K562 (cell line): ENCODE data around the gene EYA2.

Experiments
- CHCHD3 ChIP-seq: fragments of 250-450 bp; sonication (Bioruptor Pico); IDR thresholded peaks from 2 replicates; pipeline ENCODE4 v2.1.2; 2022; ENCODE audit warnings: mild to moderate bottlenecking
- CREM ChIP-seq: IDR thresholded peaks from 2 replicates; pipeline ENCODE4 v1.6.1; 2014; ENCODE audit warnings: antibody characterized with exemption, low read depth
- FOS ChIP-seq: IDR thresholded peaks from 3 replicates; pipeline ENCODE4 v1.6.1; 2011; ENCODE audit not compliant: insufficient read length; ENCODE audit errors: extremely low read depth
- KDM1A ChIP-seq, 2 experiments: fragments of 450-650 bp; IDR thresholded peaks; 2 replicates each; pipeline ENCODE4 v1.6.1; 2016; ENCODE audit warnings: mild to moderate bottlenecking in 2 of 2
- PCBP1 ChIP-seq: fragments of 200-400 bp; formaldehyde crosslinking; IDR thresholded peaks from 2 replicates; pipeline ENCODE4 v1.6.1; 2018; ENCODE audit warnings: mild to moderate bottlenecking, low read depth, low read length; ENCODE audit not compliant: poor library complexity, severe bottlenecking
- SMAD1 ChIP-seq: fragments of 150-350 bp; IDR thresholded peaks from 2 replicates; pipeline ENCODE4 v1.6.1; 2014; ENCODE audit warnings: low read length, low read depth; ENCODE audit not compliant: partially characterized antibody
- TEAD2 ChIP-seq: fragments of 450-650 bp; IDR thresholded peaks from 2 replicates; pipeline ENCODE4 v1.6.1; 2016; ENCODE audit warnings: missing genetic modification characterization, control low read depth, missing compliant biosample characterization
- ZNF668 ChIP-seq: fragments of 250-450 bp; sonication (Bioruptor Pico); IDR thresholded peaks from 2 replicates; pipeline ENCODE4 v1.8.0; 2022; ENCODE audit warnings: mild to moderate bottlenecking, inconsistent platforms
- TF ChIP-seq, protein P1 (sequence below): fragments of 250-450 bp; sonication (Bioruptor Pico); IDR thresholded peaks from 2 replicates; pipeline ENCODE4 v1.8.0; 2021; ENCODE audit warnings: mild to moderate bottlenecking, moderate library complexity
- TF ChIP-seq, protein P2 (sequence below), 3 experiments: IDR thresholded peaks in 2 of 3; conservative IDR thresholded peaks in 1 of 3; 2 replicates each; pipeline ENCODE4 v1.5.1; 2011 to 2012; ENCODE audit warnings: low read length in 3 of 3, mild to moderate bottlenecking in 3 of 3, control low read depth in 2 of 3, improper control_type of control experiment in 1 of 3, inconsistent platforms in 1 of 3, low read depth in 1 of 3, mixed read lengths in 1 of 3, moderate library complexity in 1 of 3; ENCODE audit not compliant: insufficient read depth in 2 of 3

DNA sequence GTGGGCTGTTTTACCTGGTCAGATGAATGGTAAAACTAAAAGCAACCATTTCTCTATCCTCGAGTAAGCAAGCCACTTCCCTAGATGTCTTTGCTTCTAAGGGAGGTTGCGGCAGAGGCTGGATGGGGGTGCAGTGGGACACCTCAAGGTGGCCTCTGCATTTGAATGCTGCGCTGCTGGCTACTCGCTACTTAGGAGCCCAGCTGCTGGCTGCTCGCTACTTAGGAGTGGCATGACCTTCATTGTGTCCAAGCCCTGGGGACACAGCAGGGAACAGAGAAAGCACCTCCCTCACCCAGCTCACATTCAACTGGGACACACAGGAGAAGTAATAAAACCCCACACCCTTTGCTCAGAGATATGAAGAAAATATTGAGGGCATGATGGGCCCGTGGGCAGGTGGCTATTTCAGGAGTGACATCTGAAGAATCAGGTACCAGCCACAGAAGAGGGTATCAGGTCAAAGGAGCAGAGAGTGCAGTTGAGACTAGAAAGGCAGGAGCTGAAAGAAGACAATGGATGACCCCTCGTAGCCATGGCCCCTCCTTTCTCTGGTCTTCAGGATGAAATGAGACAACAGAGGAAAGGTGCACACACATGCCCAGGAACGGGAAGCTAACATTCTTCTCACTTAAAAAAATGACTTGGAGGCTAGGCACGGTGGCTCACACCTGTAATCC, 312.5 kb downstream of the EYA2 start:
- TF ChIP-seq PCBP1 (no peak), TEAD2 (tag) (no peak), SMAD1 (no peak), ZNF668 (CRISPR knock-in tag) (no peak), CREM (no peak), KDM1A (IDR thresholded peaks at IDR 0.05) (no peak), FOS (no peak), CHCHD3 (CRISPR knock-in tag) (no peak)
- TF ChIP-seq, protein P1, sequence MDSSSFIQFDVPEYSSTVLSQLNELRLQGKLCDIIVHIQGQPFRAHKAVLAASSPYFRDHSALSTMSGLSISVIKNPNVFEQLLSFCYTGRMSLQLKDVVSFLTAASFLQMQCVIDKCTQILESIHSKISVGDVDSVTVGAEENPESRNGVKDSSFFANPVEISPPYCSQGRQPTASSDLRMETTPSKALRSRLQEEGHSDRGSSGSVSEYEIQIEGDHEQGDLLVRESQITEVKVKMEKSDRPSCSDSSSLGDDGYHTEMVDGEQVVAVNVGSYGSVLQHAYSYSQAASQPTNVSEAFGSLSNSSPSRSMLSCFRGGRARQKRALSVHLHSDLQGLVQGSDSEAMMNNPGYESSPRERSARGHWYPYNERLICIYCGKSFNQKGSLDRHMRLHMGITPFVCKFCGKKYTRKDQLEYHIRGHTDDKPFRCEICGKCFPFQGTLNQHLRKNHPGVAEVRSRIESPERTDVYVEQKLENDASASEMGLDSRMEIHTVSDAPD (CRISPR knock-in tag): no peak
- TF ChIP-seq, protein P2, sequence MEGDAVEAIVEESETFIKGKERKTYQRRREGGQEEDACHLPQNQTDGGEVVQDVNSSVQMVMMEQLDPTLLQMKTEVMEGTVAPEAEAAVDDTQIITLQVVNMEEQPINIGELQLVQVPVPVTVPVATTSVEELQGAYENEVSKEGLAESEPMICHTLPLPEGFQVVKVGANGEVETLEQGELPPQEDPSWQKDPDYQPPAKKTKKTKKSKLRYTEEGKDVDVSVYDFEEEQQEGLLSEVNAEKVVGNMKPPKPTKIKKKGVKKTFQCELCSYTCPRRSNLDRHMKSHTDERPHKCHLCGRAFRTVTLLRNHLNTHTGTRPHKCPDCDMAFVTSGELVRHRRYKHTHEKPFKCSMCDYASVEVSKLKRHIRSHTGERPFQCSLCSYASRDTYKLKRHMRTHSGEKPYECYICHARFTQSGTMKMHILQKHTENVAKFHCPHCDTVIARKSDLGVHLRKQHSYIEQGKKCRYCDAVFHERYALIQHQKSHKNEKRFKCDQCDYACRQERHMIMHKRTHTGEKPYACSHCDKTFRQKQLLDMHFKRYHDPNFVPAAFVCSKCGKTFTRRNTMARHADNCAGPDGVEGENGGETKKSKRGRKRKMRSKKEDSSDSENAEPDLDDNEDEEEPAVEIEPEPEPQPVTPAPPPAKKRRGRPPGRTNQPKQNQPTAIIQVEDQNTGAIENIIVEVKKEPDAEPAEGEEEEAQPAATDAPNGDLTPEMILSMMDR (IDR thresholded peaks at IDR 0.05 in 2 of 3, conservative IDR thresholded peaks at IDR 0.05 in 1 of 3; ENCODE audit: insufficient read depth in 2 of 3, low read depth in 1 of 3, low read length in 3 of 3): no peak
